Measurements from ENCODE around the gene PUS1. TPM values are rescaled to one million over a fixed set of nuclear protein-coding genes. Genes with fewer than 3 reads are reported as not detected.
A peak's percentile ranks its signal among the peaks of the same experiment; 100 is the strongest.

Gene PUS1
- total and polyA plus RNA-seq, 9 of the 15 experiments (the other 6 are each of a cell fraction or from before 2014, with no cell fraction given) = 1.9 to 90.8 (median 30.0) TPM

GRCh38 chr12:131927110-131928079 lies 1.7 kb upstream of the PUS1 start:
- in situ Hi-C loops (cut with MboI) (no loop called here), intact Hi-C loops (cut with micrococcal nuclease) (loop anchor here (1.0 kb wide), 1 partner anchor 67 kb away; no protein-coding TSS in a partner anchor)
- peaks cover 33% of the 10 kb centered on the region for H3K79me2 ChIP-seq (ENCODE audit: control insufficient read depth, insufficient read depth, low read length)
- H2AFZ ChIP-seq (ENCODE audit: low read depth, low read length) = peak overlapping the region; percentile 93
- peaks cover 3% of the 10 kb centered on the region for H4K20me1 ChIP-seq (replicated peaks; ENCODE audit: control insufficient read depth, insufficient read depth, low read length)
- ChIA-PET POLR2A (interaction anchor here (1.1 to 2.6 kb wide), 4 partner anchors 8 to 65 kb away, joined by 3 to 11 read pairs (median 4); no protein-coding TSS in a partner anchor), CTCF (ENCODE audit: low intra/inter-chr PET ratio) (no interaction called here)
- H3K27ac ChIP-seq (ENCODE audit: extremely low read depth, low read depth, low read length) = peak overlapping the region; percentile 93
- ATAC-seq (no peak), FAIRE-seq (peak; percentile 73), DNase-seq (ENCODE audit: extremely low read depth in 1 of 4, low spot score in 3 of 4) (peak in 1 of 4 experiments; percentile 14)
- peaks cover 14 to 39% of the 10 kb centered on the region in 2 experiments; a peak in 4 of 5 replicates for H3K4me1 ChIP-seq (replicated peaks in 1 of 2; ENCODE audit: control insufficient read depth in 2 of 2, insufficient read depth in 2 of 2, low read length in 2 of 2)
- H3K36me3 ChIP-seq (ENCODE audit: control insufficient read depth, insufficient read depth, low read length) = peaks cover 22% of the 10 kb centered on the region
- peak overlapping the region; percentile 79 to 96; a peak in 3 of 4 replicates for H3K9ac ChIP-seq (ENCODE audit: insufficient read depth in 1 of 2, low read depth in 2 of 2, low read length in 2 of 2)
- no peaks in the 10 kb centered on the region for H3K9me3 ChIP-seq (replicated peaks; ENCODE audit: control insufficient read depth, insufficient read depth, low read depth, low read length)
- no peaks in the 10 kb centered on the region for H3K9me1 ChIP-seq (ENCODE audit: control insufficient read depth, insufficient read depth, low read length)
- TF ChIP-seq RBM25 (IDR thresholded peaks at IDR 0.05; ENCODE audit: low read depth, low read length, severe bottlenecking) (no peak), ZNF146 (CRISPR knock-in tag; IDR thresholded peaks at IDR 0.05; ENCODE audit: unreplicated experiment) (peak; percentile 62), NR2C1 (IDR thresholded peaks at IDR 0.05) (no peak), NR2C1 (tag; IDR thresholded peaks at IDR 0.05) (no peak), KDM1A (IDR thresholded peaks at IDR 0.05) (0 out of 4 replicates have a peak, but pooled peaks of 1 of the 2 experiments have one; percentile 53)
- no peak overlapping the region for H3K4me3 ChIP-seq
- BruUV-seq (replicated peaks) = TSS peak; percentile 80
- peak overlapping the region; percentile 87; the same call in 1 of the 2 replicates for H3K4me2 ChIP-seq (ENCODE audit: insufficient read depth, low read length)
- no peaks in the 10 kb centered on the region for H3K27me3 ChIP-seq (ENCODE audit: control insufficient read depth in 2 of 2, insufficient read depth in 2 of 2, low read length in 2 of 2)
- WGBS (ENCODE audit: insufficient coverage, low coverage, missing lambda C conversion rate) = 70% methylated on average over 14 of the region's 24 CpGs
